HepG2 (cell line): ENCODE measurements around the gene MYO1C.

ENCODE experiments used
- AKAP8 ChIP-seq: sonication (generic); formaldehyde crosslinking; IDR thresholded peaks from 2 replicates; pipeline ENCODE4 v1.5.1; 2020; ENCODE audit warnings: mild to moderate bottlenecking, missing genetic modification reagents
- CENPBD1 ChIP-seq: sonication (generic); formaldehyde crosslinking; IDR thresholded peaks from 2 replicates; pipeline ENCODE4 v1.8.0; 2022; ENCODE audit warnings: missing genetic modification reagents, low read depth, mild to moderate bottlenecking, borderline replicate concordance
- CREB1 ChIP-seq, 2 experiments: fragments of 450-650 bp in 1 of 2; IDR thresholded peaks; 2 replicates each; pipeline ENCODE4 v1.6.1; 2016 to 2017; ENCODE audit warnings: control low read depth in 1 of 2, mild to moderate bottlenecking in 1 of 2, missing compliant biosample characterization in 1 of 2, missing genetic modification characterization in 1 of 2
- CTCF ChIP-seq: sonication (generic); formaldehyde crosslinking; IDR thresholded peaks from 2 replicates; pipeline ENCODE4 v1.5.0; 2020; ENCODE audit warnings: mild to moderate bottlenecking, missing genetic modification reagents, moderate library complexity
- KLF12 ChIP-seq: sonication (generic); formaldehyde crosslinking; IDR thresholded peaks from 2 replicates; pipeline ENCODE4 v1.4.0; 2020; ENCODE audit warnings: missing genetic modification reagents, borderline replicate concordance
- NFE2L2 ChIP-seq: fragments of 150-350 bp; IDR thresholded peaks from 2 replicates; pipeline ENCODE4 v1.6.1; 2014; ENCODE audit warnings: low read length
- NKX3-1 ChIP-seq: sonication (generic); formaldehyde crosslinking; IDR thresholded peaks from 2 replicates; pipeline ENCODE4 v1.5.0; 2020; ENCODE audit warnings: missing genetic modification reagents
- NR2F6 ChIP-seq, 2 experiments: IDR thresholded peaks; 2 replicates each; pipeline ENCODE4 v1.6.1; 2016; ENCODE audit warnings: antibody characterized with exemption in 1 of 2, mild to moderate bottlenecking in 1 of 2
- PAF1 ChIP-seq: IDR thresholded peaks from 2 replicates; pipeline ENCODE4 v1.6.1; 2016; ENCODE audit warnings: missing genetic modification reagents, missing compliant biosample characterization
- POLR2AphosphoS2 ChIP-seq: IDR thresholded peaks from 2 replicates; pipeline ENCODE4 v1.6.1; 2011; ENCODE audit warnings: low read depth, low read length, improper control_type of control experiment
- TFE3 ChIP-seq: IDR thresholded peaks from 2 replicates; pipeline ENCODE4 v1.6.1; 2016
- ZNF34 ChIP-seq: sonication (generic); formaldehyde crosslinking; IDR thresholded peaks from 2 replicates; pipeline ENCODE4 v1.4.0; 2020; ENCODE audit warnings: mild to moderate bottlenecking, missing genetic modification reagents, borderline replicate concordance
- ZNF552 ChIP-seq: sonication (generic); formaldehyde crosslinking; IDR thresholded peaks from 2 replicates; pipeline ENCODE4 v1.9.0; 2022; ENCODE audit warnings: missing genetic modification reagents, mild to moderate bottlenecking, borderline replicate concordance
- TF ChIP-seq, protein P1 (sequence below): sonication (generic); formaldehyde crosslinking; IDR thresholded peaks from 2 replicates; pipeline ENCODE4 v1.4.0; 2020; ENCODE audit warnings: missing genetic modification reagents, borderline replicate concordance

DNA sequence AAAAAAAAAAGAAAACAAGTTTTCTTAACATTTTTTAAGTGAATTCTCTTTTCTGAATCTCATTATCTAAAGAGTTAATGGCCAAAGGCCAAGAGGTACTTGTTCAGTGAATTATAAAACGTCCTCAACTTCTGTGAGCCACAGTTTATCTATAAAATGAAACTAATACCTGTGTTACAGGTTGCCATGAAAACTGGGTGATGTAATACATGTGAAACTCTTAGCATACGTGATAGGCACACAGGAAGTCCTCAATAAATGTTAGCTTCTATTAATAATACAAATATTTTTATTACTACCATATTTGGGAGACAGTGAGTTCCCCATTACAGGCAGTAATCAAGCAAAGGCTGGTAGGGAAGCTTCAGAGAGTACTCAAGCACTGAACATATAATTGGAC, 37.4 kb upstream of the MYO1C start:
- TF ChIP-seq TFE3 (no peak), PAF1 (CRISPR knock-in tag) (no peak), CTCF (CRISPR knock-in tag) (no peak), CENPBD1 (no peak), KLF12 (CRISPR knock-in tag) (no peak), ZNF552 (no peak), NFE2L2 (no peak), NKX3-1 (CRISPR knock-in tag) (no peak), AKAP8 (CRISPR knock-in tag) (no peak), ZNF34 (CRISPR knock-in tag) (no peak), CREB1 (IDR thresholded peaks at IDR 0.05) (no peak), CREB1 (CRISPR knock-in tag; IDR thresholded peaks at IDR 0.05) (no peak), POLR2AphosphoS2 (no peak), NR2F6 (IDR thresholded peaks at IDR 0.05) (no peak), NR2F6 (CRISPR knock-in tag; IDR thresholded peaks at IDR 0.05) (no peak)
- TF ChIP-seq, protein P1, sequence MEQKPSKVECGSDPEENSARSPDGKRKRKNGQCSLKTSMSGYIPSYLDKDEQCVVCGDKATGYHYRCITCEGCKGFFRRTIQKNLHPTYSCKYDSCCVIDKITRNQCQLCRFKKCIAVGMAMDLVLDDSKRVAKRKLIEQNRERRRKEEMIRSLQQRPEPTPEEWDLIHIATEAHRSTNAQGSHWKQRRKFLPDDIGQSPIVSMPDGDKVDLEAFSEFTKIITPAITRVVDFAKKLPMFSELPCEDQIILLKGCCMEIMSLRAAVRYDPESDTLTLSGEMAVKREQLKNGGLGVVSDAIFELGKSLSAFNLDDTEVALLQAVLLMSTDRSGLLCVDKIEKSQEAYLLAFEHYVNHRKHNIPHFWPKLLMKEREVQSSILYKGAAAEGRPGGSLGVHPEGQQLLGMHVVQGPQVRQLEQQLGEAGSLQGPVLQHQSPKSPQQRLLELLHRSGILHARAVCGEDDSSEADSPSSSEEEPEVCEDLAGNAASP, result no peak
